ENCODE measurements around the gene C2.
A peak's percentile ranks its signal among the peaks of the same experiment; 100 is the strongest.

The C2 gene

DNA sequence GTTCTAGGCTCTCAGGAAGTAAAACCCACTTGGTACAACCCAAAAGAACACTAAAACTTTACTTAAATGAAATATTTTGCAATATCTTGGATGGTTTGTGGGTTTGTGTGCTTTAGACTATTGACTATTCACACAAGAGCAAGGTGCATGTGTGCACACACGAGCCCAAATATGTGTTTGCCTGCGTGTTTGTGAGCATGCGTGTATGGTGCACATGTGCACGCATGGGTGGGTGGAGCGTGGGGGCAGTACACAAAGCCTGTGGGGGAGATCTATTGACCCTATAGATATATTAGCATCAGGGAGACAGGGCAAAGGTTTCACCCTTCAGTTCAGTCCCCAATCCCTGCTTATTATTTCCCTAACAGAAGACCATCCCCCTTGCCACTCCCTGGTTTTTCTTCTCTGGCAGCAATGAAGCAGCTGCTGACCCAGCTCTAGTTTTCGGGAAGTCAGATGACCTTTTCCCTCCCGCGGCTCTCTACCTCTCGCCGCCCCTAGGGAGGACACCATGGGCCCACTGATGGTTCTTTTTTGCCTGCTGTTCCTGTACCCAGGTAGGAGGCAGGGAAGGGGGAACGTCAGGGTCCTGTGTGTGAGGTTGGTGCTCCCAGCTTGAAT lies at the start of gene C2:
C2 (plus strand) TSS at position 476 of the 621 bp plus-strand sequence; CDS start at position 512, 36 bp downstream.
- no peak for DNase-seq

DNA sequence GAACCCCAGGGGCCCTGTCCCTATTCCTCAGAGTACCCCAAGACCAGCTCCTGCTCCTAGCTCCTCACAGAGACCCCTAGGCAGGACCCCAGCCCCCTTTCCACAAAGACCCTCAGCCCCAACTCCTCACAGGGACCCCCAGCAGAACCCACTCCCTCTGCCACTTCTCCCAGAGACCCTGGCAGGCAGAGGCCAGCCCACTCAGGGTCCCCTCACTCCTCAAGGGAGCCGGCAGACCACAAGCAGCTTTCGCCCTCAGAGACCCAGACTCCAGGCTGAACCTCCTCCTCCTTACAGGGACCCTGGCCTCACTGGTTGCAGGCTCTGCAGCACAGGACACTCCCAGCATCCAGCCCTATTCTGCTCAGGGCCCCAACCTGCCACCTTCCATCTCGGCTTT lies 49.3 kb upstream of the C2 start:
- no peak for DNase-seq

DNA sequence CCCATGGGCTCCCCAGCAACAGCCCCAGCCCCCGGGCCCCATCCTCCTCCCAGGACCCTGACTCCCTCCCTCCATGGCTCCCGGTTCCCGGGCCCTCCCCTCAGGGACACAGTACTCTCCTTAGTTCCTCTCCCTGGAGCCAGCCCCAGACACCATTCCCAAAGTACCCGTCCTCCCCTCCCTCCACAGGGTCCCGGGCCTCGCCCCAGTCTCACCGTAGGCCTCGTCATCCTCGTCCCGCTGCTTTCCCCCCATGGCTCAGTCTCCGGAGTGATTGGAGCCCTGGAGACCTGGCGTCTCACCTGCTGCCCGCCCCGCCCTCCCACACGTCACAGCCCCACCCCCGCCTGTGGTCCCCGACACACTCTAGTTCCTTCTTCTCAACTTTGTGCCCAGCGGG lies 48.8 kb upstream of the C2 start, which contains the start of gene SLC44A4:
SLC44A4 (minus strand) TSS at position 272 of the 400 bp plus-strand sequence; CDS start at position 255, 17 bp downstream.
- DNase-seq: no peak

DNA sequence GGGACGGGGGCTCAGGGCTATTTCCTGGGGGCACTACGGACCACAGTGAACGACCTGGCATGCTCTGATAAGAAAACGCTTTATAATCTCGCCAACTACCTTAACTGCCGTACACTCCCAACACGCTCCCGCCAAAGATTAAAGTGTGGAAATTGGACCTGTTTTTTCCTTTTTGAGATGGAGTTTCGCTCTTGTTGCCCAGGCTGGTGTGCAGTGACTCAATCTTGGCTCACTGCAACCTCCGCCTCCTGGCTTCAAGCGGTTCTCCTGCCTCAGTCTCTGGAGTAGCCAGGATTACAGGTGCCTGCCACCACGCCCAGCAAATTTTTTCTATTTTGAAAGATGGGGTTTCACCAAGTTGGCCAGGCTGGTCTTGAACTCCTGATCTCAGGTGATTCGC lies 48.4 kb upstream of the C2 start:
- DNase-seq: no peak

DNA sequence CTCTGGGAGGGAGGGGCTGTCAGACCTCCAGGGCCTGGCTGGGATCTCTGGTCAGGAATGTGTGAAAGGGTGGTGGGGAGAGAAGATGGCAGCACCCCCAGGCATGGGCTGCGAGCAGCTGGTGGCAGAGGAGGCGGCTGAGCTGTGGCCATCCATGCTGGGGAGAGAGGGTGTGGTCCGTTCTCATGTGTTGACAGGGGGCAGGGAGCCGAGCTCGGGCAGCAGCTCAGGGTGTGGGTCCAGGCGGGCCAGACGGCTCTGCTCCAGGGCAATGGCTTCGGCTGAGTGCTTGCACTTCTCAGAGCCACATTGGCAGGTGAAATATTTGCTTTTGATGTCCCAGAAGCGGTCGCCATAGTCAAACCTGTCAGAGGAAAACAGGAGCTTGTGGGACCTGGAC lies 47.6 kb upstream of the C2 start:
- no peak for DNase-seq

DNA sequence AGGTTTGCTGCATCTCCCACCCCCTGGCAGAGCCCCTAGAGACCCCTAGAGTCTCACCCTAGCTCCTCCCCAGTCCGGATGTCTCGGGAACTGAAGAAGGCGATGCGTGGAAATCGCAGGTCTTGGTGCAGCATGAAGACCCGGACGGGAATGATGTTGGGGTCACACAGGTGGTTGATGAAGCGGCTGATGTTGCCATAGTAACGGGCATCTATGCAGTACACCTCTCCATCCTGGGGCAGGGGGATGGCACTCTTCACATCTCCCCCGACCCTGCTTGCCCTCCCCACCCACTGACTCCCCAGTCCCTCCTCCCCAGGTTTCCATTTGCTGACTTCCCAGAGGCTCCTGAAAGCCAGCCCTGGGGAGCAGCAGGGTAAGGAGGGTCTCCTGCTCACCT lies 46.9 kb upstream of the C2 start:
- DNase-seq: no peak

DNA sequence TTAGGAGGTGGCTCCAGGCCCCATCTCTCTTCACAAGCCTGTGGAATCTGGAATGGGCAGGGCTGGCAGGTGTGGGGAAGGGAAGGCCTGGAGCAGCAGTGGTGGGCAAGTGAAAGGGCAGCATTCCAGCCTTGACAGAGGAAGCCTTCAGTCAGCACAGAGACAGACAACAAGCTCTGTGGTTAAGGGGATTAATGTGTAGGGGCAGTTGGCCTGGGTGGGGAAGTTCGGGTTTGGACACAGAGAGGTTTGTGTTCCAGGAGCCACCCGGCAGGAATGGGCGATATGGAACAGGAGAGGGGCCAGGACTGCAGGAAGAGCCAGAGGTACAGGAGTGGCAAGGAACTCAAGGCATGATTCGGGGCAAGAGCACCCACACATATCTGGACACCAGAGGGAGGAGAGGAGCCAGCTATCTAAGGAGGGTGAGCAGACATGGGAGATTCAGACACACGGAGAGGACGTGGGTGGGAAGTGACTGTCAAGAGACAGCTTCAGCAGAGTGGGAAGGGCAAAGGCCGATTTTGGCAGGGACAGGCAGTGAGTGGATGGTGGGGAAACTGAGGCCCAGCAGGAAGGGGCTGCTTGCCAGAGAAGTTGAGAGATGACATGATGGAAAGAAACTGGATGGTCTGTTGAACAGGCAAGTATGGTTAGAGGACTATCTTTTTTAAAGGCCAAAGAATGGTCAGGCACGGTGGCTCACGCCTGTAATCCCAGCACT lies 46.2 kb upstream of the C2 start:
- DNase-seq: no peak

DNA sequence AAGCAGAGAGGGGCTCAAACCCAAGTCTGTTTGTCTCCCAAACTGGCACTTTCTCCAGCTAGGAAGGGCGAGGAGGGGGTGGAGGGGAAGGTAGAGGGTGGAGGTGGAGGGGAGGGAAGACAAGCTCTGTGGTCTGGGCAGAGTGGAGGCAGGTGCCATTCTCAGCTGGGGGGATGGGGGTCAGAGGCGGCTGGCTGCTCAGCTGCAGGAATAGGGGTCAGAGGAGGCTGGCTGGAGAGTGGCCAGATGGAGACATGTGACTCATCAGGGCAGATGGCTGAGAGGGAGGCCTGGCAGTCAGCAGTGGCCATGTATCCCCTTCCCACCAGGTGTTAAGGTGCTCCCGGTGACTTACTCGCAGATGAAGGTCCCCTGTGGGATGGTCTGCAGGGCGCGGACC lies 45.2 kb upstream of the C2 start:
- DNase-seq: no peak

DNA sequence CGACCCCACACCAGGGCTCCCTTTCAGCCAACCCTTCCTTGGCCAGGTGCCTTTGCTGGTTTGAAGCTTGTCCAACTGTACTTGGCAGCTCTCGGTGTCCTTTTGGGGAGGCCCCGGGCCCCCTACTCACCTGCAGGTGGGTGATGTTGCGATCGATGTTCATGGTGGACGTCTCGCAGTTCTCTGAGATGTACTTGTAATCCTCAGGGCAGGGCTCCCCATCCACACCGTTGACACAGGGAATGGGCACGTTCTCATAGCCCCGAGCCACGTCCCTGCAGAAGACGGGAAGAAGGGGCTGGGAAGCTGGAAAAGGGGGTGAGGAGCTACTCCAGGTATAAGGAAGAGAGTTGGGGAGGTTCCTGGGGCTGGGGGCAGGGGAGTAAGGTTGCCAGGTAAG lies 43.8 kb upstream of the C2 start:
- DNase-seq: no peak

DNA sequence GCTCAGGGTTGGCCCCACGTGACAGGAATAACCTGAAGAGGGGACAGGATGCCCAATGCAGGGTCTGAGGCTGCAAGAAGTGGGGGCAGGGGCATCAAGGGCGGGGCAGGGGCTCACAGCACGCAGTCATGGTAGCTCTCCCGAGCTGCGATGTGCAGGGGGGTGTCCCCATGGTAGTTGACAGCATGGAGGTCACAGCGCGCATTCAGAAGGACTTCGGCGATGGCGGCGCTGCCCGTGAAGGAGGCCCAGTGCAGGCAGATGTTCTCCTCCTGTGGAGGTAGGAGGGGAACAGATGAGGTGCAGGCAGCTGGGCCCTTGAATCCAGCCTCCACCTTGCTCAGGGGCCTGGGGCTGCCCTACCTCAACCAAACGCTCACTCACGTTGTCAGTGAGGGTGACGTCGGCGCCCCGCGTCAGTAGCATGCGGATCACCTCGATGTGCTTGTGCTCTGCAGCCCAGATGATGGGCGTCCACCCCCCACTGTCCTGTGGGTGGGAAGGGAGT lies 42.9 kb upstream of the C2 start:
- DNase-seq: no peak

DNA sequence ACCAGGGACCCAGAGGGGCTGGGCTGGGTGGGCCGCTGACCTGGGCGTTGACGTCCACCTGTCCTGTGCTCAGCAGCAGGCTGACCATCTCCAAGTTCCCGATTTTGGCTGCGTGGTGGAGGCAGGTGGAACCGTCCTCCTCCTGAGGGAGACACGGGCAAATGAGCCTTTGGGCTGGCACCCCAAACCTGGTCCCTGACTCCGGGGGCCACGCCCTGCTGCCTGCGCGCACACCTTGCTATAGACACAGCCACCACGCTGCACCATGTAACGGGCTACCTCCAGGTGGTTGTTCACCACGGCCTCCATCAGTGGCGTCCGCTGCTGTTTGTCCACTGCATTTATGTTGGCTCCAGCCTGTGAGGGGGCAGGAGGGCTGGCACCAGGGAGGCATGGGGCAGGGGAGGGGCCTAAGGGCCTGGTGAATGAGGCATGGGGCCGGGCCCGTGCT lies 41.0 kb upstream of the C2 start:
- no peak for DNase-seq

DNA sequence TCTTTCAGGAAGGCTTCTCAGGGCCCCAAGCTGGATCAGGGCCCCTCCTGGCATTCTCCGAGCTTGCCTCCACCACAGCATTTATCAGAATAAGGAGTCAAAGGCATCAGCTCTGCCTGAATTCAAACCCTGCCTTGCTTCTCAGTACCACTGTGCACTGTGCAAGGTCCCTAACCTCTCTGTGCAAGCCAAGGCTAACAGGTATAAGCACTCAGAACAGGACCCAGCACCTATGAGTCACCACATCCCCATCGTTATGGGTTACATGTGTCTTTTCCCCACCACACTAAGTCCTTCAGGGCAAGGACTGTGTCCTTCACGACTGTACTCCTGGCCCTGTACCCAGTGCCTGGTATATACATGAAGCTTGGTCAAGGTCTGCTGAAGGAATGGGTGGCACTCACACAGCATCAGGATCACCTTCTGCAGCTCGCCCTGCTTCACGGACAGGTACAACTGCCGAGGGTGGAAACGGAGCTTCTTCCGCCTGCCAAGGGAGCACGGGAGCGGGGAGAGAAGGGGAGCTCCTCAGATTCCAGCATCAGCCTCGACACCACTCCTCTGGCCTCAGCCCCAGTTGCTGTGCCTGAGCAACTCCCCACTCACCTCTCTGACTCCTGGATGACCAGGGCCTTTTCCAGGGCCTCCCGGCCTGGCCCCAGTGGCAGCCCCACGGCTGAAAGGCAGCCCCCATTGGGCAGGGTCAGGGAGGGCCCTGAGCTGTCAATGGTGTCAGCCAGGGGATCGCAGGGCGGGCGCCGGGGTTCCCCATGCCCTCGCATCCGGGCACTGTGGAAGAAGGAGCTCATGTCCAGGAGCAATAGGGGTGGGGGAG lies 40.1 kb upstream of the C2 start:
- DNase-seq: no peak

DNA sequence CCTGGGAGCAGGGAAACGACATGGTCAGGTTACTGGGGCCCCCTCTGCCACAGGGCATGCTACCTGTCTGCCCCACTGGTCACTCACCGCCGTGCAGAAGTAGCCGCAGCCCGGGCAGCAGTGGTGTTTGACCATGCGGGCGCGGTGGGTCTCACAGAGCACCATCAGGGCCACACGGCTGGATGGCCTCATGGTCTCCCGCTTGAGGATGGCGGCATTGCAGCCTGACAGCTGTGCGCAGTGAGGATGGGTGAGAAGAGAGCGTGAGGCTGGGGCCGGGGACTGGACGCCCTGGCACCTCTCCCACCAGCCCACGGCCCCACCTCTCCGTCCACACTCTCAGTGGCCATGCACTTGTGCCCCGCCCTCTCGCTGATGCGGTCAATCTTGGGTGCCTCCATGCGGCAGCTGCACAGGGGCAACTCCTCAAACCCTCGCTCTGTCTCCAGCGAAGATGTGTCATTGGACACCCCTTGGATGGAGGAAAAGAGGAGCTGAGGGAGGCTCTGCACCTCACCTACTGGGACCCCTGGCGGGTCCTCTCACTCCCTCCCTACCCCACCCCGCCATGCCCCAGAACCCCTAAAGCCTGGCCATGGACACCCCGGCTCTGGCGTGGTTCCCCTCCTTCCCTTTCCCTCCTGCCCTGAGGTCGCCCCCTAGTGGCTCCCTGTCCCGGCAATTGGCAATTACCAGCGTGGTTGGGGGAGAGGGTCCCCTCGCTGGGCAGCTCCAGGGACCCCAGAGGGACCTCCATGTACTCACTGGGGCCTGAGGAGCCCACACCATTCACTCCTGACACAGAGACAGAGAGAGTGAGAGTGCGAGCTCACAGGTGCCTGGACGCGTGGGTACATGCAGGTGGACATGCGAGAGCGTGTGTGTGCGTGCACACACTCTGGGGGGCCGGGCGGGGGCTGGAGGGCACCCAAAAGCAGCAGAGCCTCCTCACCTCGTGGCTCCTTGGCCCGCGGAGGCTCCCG lies 39.0 kb upstream of the C2 start:
- no peak for DNase-seq

DNA sequence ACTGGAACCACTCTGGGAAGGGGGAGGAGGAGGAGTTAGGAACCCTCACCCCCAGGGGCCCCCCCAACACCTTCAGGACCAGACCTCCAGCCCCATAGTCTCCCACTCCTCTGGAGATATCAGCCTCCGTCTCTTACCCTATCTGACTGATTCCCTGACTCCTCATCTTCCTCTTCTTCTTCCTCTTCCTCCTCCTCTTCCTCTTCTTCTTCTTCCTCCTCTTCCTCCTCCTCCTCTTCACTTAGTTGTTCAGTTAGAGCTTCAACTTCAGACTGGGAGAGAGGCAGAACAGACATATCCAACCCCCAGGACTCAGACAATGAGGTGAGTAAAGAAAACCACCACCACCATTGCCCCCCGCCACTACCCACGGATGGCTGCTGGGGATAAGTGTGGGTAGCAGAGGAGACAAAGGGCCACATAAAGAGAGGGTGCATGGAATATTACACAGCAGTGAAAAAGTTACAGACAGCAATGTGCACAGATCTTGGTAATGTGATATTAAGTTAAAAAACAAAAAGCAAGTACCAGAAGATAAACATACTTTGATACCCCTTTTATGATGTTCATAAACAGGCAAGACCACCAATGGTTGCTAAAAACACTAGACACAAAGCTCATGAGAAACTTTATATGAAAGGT lies 38.1 kb upstream of the C2 start:
- DNase-seq: no peak

DNA sequence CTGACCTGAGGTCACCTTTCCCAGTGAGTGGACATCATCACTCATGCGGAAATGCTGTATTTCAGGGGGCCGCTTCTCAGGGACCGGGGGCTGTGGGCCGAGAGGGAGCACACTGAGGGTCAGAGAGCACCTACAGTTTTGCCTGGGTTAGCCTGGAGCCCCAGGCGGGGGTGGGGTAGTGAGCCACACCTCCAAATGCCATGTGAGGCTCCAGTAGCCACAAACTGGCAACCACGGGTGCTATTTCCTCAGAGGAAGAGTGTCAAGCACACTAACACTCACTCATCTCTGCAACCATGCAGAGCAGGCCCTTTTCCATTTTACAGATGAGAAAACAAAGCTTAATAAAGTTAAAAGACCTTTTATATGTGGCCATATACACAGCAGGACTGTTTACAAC lies 34.7 kb upstream of the C2 start:
- DNase-seq: no peak

DNA sequence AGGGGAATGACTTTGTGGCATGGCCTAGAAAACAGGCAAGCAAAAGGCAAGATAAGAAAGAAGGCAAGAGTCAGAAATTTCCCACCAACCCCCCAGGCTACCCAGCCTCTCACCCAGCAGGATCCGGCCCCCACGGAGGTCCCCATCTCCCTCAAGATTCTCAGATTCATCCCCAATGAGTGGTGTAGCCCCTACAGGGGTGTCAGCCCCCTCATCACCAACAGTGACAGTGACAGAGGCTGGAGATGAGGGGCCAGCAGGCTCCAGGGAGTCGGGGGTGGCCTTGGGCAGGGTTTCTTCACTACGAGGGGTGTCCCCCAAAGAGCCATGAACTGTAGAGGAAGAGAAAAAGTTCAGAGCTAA lies 31.0 kb upstream of the C2 start:
- no peak for DNase-seq

DNA sequence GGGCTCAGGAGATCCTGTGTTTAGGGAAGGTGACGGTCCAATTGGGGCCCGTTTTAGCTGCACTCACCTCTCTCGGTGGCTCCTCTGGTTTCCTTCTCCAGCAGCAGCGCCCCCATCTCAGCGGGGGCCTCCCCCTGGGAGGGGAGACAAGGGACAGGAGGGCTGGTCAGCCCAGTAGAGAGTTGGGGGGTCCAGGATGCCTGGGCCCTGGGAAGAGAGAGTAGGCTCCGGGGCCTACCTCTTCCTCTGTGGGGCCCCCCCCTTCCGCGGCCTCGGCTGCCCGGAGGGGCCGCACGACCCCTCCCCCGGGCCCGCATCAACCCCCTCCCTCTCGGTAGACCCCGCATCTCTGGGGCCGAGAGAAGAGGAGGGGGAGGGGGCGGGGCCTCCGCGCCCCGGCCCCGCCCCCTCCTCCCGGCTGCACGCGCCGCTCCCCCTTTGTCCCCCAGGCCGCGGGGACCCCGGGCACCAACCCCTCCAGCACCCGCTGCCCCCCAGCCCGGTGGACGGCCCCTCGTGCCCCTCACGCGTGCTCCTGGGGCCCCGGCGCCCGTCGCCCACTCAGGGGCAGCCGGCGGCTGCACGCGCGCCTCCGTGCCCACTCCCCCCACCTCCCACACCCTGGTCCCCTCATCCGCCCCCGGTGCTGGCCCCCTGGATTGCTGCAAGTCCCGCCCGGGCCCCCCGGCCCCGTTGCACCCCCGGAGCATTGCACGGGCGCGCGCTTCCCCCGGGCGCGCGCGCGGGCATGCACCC lies 30.5 kb upstream of the C2 start:
- no peak for DNase-seq

DNA sequence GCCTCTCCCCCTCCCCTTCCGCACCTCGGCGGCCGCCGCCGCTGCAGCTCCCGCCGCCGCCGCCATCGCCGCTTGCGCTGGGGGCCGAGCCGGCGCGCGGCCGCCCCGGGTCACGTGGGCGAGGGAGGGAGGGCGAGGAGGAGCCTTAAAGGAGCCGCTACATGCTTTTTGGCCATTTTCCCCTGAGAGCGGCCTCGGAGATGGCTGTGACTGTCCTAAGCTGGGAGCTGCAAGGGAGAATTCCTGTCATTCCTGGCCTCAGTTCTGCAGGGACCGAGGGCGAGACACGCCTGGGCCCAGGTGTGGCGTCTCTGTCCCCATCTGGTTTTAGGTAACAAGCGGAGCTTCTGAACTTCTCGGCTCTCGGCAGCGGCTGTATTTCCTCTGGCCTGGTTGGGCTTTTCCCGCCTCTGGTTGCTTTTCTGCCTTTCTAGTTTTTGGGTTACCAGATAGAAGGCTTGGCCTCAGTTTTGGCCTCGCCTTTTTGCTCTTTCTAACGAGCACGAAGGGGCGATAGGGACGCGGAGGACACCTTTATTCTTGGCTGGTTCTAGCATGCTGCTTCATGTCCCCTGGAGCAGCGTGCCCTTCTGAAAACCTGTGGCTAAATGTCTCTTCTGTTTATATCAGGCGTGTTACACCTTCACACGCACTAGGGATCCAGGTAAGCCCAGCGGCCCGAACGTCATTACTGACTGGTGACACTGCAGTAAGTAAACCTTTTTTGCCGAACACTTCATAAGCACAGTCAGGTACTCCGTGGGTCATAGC lies 29.7 kb upstream of the C2 start, which contains the start of gene EHMT2:
EHMT2 (minus strand) TSS at position 87 of the 771 bp plus-strand sequence; CDS start at position 66, 21 bp downstream.
- peak; percentile 38 for DNase-seq

DNA sequence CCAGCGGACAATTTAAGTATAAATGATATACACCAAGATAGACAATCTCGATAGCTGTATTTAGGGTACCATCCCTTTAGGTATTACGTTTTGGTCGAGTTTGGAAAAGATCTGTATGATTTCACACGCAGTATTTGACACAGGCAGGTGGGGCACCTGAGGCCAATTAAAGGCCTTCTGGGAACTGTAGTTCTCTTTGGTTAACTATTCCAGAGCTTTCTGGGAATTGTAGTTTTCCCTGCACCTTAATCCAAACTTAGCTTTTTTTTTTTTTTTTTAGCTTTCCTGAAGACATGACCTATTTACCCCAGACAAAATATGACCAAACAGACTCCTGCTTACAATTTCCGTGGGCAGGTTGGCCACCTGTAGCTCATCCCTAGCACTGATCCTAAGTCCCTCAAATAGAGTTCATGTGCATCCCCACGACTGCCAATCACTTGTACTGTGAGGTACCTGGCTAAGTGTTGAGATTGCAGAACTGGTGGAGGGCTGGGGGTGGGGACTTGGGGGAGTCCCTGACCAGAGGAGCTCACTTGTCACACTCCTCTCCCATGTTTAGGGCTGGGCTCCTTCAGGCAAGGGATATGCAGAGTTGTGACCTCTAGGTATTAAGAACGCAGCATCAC lies 29.0 kb upstream of the C2 start:
- DNase-seq: peak; percentile 63

DNA sequence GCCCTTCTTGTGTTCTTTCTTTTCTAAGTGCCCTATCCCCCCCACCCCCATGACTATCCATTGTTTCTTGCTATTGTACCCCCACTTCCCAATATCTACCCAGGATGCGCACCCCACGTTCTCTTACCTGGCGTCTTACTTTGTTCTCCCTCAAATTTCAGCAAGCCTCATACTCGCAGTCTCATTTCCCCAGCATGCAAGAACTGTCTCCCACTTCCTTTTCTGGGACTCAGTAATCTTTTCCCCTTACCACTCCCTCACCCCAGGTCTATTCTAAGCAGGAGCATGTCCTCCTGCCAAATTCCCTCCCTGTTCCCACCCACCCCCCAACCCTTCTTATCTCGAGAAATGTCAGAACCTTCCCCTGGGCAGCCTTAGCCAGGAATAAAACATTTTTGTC lies 28.3 kb upstream of the C2 start:
- DNase-seq: no peak
